GM12875 (cell line): Measurements from ENCODE around the gene ACAD11.

ENCODE experiments used
- H3K4me3 ChIP-seq: one replicate; pipeline ENCODE4 v1.5.1; 2011; ENCODE audit warnings: low read depth, low read length, control low read depth
- TF ChIP-seq, protein P1 (sequence below): IDR thresholded peaks from 2 replicates; pipeline ENCODE4 v1.5.1; 2011; ENCODE audit warnings: low read depth, mild to moderate bottlenecking, control low read depth, inconsistent platforms, low read length, moderate library complexity, borderline replicate concordance; ENCODE audit not compliant: insufficient read depth

Gene ACAD11

DNA sequence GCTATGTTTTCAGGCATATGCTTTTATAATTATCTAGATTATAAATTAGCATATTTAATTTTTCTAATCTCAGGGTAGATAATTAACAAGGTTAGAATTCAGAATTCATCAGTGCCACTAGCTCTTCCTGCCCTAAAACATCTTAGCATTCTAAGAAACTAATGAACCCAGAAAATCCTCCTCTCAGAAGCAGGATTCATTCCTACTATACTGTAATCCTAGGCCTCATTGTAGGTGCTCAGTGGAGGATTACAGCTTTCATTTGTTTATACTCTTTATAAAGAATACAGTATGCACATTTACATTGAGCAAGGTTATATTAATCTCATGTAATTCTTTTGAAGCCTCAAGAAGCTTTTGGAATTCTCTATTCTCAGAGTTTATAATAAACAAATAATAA, 20.9 kb downstream of the ACAD11 start:
- H3K4me3 ChIP-seq = no peak overlapping the region
- TF ChIP-seq, protein P1, sequence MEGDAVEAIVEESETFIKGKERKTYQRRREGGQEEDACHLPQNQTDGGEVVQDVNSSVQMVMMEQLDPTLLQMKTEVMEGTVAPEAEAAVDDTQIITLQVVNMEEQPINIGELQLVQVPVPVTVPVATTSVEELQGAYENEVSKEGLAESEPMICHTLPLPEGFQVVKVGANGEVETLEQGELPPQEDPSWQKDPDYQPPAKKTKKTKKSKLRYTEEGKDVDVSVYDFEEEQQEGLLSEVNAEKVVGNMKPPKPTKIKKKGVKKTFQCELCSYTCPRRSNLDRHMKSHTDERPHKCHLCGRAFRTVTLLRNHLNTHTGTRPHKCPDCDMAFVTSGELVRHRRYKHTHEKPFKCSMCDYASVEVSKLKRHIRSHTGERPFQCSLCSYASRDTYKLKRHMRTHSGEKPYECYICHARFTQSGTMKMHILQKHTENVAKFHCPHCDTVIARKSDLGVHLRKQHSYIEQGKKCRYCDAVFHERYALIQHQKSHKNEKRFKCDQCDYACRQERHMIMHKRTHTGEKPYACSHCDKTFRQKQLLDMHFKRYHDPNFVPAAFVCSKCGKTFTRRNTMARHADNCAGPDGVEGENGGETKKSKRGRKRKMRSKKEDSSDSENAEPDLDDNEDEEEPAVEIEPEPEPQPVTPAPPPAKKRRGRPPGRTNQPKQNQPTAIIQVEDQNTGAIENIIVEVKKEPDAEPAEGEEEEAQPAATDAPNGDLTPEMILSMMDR = no peak

DNA sequence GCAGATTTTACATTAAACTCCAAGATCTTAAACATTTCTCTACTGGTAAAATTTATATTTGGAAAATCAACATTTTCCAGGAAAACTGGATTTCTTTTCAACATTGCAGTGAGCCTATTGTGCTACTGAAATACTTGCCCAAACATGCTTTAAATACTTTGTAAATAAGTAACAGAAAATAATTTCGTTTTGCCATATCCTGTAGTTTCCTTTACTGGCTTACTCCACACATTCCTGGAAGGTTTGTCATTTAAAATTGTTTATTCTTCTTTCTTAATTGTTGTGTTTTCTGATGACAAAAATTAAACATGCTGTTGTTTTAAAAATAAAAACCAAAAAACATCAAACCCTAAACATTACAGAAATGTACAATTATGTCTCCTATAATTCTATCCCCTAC, 22.0 kb downstream of the ACAD11 start:
- no peak overlapping the region for H3K4me3 ChIP-seq
- TF ChIP-seq, protein P1 = no peak

DNA sequence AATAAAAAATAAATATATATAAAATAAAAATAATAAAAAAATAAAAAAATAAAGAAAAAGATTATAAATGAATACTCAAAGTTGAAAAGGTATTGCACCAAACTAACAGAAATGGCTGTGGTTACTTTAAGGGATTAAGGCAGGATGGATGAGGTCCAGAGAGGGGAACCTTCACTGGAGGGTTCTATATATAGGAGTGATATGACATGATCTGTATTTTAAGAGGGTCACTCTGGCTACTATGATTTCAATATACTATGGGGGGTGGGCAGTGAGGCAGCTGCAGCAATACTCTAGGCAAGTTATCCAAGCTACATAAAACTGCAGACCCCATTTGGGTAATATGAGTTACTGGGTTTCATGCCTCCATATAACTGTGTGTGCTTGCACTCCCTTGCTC, 24.6 kb downstream of the ACAD11 start:
- TF ChIP-seq, protein P1 = no peak
- H3K4me3 ChIP-seq = no peak overlapping the region

DNA sequence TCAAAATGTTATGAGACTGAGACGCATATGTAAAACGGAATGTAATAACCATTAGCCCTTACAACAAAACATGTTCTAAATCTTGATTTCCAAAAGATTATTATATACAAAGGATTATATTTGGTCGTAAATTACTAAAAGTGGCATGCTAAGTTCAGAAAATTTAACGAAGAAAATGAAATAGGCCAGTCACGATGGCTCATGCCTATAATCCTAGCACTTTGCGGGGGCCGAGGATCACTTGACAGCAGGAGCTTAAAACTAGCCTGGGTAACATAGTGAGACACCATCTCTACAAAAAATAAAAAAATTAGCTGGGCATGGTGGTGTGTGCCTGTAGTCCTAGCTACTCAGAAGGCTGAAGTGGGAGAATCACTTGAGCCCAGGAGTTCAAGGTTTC, 29.0 kb downstream of the ACAD11 start:
- TF ChIP-seq, protein P1 = no peak

DNA sequence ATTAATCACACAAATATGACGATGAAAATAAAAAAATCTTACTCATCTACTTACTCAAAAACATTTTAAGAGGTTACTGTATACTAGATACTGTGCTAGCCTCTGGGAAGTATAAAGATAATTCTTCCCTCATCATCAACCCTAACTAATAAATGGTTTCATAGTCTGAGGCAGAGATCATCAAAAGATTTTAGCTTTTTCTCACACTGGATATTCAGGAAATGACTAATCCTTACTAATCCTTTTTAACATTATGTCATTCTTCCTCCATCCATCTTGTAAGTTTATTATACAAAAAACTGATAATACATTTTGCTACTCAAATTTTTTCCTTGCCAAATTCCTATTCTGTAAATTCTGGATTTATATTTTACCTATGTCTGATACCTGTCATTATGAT, 29.7 kb downstream of the ACAD11 start:
- TF ChIP-seq, protein P1 = no peak
- H3K4me3 ChIP-seq = no peak overlapping the region

More for the DNA sequence above, 29.0 kb downstream of the ACAD11 start:
- H3K4me3 ChIP-seq = no peak overlapping the region

DNA sequence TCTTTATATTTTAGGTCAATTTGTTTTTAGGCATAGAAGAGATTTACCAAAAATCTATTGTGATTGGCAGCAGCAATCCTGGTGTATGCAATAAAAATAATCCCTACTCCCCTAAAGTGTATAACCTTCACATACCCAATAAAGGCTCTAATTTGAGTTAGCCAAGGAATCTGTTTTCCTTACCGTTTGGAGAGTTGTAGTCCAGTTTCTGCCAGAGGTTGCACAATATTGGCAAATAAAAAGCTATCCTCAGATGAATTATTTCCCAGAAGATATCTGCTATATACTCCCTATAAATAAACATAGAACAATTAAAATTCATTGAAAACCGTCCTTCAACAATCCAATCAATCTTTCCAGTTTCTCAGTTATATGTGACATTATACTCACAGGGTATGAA, 31.5 kb downstream of the ACAD11 start:
- TF ChIP-seq, protein P1 = no peak

DNA sequence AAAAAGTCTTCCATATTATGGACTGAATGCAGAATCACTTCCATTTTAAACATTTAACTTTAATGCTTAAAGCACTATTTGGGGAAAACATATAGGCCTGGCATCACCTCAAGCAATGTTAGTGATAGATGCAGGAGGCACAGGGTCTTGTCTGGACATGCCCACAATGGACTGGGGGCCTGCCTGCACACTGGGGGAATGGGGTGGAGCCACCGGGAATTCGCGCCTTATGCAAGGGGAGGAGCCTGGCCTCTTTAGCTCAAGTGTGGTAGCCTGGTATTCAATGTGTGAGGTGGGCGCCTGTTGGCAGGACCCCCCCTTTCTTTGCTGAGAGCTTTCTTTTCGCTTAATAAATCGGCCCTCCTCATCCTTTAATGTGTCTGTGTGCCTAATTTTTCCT, 32.7 kb downstream of the ACAD11 start:
- TF ChIP-seq, protein P1 = no peak

More for the DNA sequence above, 31.5 kb downstream of the ACAD11 start:
- no peak overlapping the region for H3K4me3 ChIP-seq

More for the DNA sequence above, 32.7 kb downstream of the ACAD11 start:
- no peak overlapping the region for H3K4me3 ChIP-seq
